ENCODE results near the gene CD6.

CD6 gene

DNA sequence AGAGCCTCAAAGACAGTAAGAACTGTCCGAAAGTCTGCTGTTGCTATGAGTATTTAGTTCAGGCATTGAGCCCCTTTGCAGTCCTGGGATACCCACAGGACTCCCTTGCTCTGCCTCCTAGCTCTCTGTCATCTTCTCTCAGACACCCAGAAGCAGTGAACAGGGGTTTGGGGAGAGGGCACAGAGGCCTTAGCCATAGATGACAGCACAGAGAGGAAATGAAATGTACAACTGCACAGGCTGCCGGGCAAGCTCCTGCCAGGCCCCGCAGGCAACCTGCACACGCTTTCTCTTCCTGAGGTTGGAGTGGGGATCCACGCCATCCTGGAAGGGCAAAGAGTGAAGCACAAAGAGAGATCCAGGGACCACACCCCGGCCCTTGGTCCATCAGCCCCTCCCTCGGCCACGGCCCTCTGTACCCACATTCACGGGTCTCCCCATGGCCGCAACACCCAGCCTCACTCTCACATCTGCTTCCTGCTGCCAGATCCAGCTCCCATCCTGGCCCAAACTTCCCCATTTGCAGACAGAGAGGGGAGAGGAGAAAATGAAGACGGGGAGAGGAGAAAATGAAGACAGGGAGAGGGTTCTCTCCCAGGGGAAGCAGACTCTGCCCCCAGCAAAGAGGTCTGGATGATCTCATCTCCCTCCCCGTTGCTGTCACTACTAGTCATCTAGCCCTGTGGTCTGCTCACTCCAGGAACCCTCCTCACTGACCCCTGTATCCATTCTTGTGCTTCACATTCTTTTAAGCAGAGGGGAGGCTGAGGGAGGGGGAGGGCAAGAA lies 40.7 kb downstream of the CD6 start:
- DNase-seq: no peak

GRCh38 chr11:61012737-61013215 lies 41.3 kb downstream of the CD6 start:
- DNase-seq: no peak

GRCh38 chr11:61018059-61018458 lies 46.6 kb downstream of the CD6 start:
- no peak for DNase-seq

- DNase-seq: no peak
Measured at GRCh38 chr11:61019037-61019831, 47.8 kb downstream of the CD6 start.

DNA sequence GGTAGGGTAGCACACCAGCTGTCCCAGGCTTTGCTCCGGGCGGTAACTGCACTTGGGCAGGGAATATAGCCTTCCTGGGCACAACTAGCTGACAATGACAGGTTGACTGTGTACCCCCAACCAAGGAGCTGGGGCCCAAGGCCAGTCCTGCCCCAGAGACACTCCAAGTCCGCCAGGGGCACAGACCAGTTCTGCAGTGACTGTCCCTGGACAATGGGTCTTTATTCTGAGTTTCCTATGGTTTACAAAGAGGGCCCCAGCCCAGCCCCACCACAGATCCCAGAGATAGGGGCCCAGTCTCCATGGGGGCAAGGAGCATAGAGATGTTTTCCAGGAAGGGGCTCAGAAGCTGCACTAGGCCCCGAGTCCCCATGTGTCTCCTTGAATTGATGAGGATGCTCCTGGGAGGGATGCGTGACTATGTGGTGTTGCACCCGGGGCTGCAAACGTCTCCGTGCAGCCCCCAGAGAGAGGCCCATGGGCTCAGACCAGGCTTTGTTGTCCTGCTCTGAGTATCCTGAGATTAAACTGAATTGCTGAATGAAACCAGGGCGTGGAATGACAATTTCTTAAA lies 48.4 kb downstream of the CD6 start:
- no peak for DNase-seq

- no peak for DNase-seq
Measured at GRCh38 chr11:61020551-61021235, 49.2 kb downstream of the CD6 start.

DNA sequence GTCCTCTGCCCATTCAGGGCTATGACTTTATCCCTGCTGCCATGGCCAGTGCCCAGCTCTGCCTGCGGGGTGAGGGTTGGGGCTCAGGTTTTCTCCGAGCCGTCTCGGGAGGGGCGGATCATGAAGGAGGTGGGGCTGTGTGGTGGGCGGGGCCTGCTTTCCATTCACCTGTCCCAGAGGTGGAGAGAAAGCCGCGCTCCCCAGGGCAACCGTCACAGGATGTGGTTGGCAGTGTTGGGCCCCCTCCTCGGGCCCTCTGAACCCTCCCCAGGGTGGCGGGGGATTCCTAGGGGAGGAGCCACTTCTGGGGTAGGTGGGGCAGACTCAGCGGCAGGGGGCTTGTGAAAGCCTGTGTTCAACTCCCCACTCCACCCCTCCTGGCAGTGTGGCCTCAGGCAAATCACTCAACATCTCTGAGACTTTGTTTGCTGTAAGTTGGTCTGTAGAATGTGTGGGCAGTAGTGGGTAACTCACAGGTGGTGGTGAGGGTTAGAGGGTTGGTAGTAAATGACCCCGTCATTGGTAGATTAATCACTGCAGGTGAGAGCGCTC lies 50.3 kb downstream of the CD6 start:
- DNase-seq: peak; percentile 87

DNA sequence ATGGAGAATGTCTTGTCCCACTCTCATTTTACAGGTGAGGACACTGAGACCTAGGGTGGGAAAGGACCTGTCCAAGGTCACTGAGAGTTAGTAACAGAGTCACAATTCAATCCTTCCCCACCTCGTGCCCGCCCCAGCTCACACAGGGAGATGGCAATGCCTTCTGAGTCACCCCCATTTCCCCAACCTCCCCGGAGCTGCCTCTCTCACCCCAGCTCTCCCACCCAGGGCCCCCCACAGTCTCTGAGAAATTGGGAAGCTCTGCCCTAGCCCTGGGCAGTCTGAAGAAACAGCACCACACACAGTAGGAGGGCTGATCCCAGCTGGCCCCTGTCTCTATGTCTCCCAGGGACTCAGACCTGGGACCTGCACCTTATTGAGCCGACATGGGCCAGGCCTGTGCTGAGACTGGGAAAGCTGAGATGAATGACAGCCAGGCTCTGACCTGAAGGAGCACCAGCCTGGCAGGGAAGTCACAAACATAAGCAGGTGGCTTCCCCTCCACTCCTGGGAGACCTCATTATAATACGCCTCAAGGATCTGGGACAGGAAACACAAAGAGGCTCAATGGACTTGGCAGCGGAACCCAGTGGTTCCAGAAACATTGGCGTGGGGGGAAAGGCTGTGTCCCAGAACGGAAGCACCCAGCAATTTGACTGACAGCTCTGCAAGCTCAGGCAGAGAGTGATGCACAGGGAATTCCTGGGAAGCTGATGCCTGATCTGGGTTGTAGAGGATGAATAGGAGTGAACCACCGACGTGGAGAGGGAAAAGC lies 51.0 kb downstream of the CD6 start:
- DNase-seq: peak; percentile 36 to 38

DNA sequence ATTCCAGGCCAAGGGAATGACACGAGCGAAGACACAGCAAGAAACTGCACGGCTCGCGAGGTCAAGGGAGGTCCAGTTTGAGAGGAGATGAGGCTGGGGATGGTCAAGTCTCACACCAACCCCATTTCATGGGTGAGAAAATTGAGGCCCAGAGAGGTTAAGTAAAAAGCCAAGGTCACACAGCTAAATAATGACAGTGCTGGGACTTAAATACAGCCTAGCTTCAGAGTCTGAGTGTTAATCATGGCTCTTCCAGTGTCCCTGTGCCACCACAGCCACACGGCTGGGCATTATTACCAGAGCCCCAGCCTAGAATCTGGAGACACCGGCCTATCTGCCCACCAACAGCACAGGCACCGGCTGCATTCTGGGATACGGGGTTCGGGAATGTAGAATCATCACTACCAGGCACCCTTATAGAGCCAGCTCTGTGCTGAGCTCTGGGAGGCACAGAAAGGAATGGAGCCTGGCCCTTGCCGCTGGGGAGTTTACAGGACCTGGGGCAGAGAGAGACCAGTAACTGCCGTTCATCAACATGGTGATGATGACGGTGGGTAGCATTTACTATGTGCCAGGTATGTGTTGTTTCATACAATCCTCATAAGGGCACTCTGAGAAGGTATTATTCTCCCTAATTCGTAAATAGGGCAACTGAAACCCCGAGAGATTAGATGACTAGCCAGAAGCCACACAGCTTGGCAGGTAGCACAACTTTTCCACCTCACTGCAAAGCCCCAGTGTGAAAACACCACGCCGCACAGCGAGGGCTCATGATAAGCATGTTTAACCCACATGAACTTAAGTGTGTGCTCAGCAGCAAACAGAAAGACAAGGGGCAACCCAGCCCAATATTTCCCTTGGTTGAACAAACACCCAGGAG lies 51.8 kb downstream of the CD6 start:
- DNase-seq: peak; percentile 68 to 73

GRCh38 chr11:61023966-61024295 lies 52.5 kb downstream of the CD6 start:
- no peak for DNase-seq

GRCh38 chr11:61024938-61025820 lies 53.7 kb downstream of the CD6 start:
- no peak for DNase-seq

DNA sequence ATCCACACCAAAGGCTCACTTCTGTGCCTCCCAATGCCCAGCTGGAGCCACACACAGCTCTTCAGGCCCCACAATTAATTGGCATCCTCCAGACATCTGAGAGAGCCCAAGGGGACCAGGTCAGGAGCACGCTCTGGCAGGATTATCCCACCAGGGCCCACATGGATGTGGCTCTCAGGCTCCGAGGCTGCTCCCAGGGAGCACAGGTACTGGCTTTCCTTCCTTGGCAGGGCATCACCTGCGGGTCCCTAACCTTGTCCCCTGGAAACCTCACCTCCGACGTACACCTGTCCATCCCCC lies 54.3 kb downstream of the CD6 start:
- DNase-seq: no peak

- peak in 1 of 2 experiments; percentile 21 for DNase-seq
Measured at GRCh38 chr11:61026121-61027031, 54.9 kb downstream of the CD6 start.

GRCh38 chr11:61027141-61027840 lies 55.8 kb downstream of the CD6 start:
- DNase-seq: no peak

DNA sequence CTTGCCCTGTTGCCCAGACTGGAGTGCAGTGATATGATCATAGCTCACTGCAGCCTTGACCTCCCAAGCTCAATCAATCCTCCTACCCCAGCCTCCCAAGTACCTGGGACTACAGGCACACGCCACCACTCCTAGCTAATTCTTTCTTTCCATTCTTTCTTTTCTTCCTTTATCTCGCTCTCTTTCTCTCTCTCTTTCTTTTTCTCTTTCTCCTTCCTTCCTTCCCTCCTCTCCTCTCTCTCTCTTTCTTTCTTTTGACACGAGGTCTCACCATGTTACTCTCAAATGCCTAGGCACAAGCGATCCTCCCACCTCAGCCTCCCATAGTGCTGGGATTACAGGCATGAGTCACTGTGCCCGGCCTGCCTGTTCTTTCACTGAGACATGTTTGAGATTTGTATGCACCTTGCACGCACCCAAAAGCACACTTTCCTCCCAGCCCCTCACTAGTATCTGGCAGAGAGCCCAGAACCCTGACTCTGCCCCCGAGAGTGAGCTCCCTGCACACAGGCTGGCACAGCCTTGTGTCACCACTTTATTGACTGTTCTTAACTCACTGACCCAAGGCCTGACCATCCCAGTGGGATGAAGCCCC lies 56.8 kb downstream of the CD6 start:
- peak; percentile 66 to 72 for DNase-seq

DNA sequence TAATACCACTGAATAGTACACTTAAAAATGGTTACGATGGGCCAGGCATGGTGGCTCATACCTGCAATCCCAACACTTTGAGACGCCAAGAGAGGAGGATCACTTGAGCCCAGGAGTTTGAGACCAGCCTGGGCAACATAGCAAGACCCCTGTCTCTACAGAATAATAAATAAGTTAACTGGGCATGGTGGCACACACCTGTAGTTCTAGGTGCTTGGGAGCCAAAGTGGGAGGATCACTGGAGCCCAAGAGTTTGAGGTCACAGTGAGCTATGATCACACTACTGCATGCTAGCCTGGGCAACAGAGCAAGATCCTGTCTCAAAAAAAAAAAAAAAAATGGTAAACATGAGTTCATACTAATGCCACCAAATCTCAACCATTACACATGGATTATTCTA lies 61.3 kb downstream of the CD6 start:
- no peak for DNase-seq

GRCh38 chr11:61033417-61033816 lies 61.9 kb downstream of the CD6 start:
- DNase-seq: no peak

DNA sequence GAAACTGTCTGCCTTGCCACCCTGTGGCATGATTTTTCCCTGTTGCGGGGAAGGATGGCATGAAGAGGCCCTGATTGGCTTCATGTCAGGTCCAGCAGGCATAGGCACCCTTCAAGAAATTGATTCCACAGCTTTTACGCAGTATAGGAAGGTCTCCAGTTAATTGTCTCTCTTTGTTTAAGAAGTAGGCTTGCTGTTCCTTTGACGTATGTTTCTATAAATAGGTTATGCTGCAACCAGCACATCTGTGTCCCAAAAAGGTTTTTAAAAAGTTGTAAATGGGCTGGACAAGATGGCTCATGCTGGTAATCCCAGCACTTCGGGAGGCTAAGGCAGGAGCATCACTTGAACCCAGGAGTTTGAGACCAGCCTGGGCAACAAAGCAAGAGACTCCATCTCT lies 62.6 kb downstream of the CD6 start:
- DNase-seq: no peak

Data from activated CD4-positive, alpha-beta T cell treated with anti-CD3 and anti-CD28 coated beads, Interleukin-2, amount 50 U/mL, for 4 hours (primary cell).